Glutamatergic neuron (in vitro differentiated cells): ENCODE measurements around the gene DSC2. TPM values are rescaled to one million over a fixed set of nuclear protein-coding genes. Genes with fewer than 3 reads are reported as not detected.
"Not testable (repeated sequence)": the region's sequence is repeated elsewhere in the genome, so short reads cannot be mapped to it uniquely, and the experiment has no call there.

ENCODE experiments used
- DNase-seq: peaks from one replicate; pipeline ENCODE4 v3.0.0; 2022
- H3K27ac Mint-ChIP-seq: one replicate; pipeline ENCODE4 v1.8.0; 2020; ENCODE audit warnings: mild to moderate bottlenecking, mixed read lengths, inconsistent platforms; ENCODE audit not compliant: unreplicated experiment
- H3K27me3 Mint-ChIP-seq: one replicate; pipeline ENCODE4 v1.8.0; 2020; ENCODE audit warnings: mild to moderate bottlenecking, moderate library complexity, mixed read lengths, inconsistent platforms; ENCODE audit not compliant: unreplicated experiment
- H3K36me3 Mint-ChIP-seq: one replicate; pipeline ENCODE4 v1.8.0; 2020; ENCODE audit warnings: mild to moderate bottlenecking, mixed read lengths, inconsistent platforms; ENCODE audit not compliant: unreplicated experiment
- H3K4me1 Mint-ChIP-seq: one replicate; pipeline ENCODE4 v1.8.0; 2020; ENCODE audit warnings: mild to moderate bottlenecking, low read depth, mixed read lengths, inconsistent platforms; ENCODE audit not compliant: unreplicated experiment
- H3K4me3 Mint-ChIP-seq: one replicate; pipeline ENCODE4 v1.8.0; 2020; ENCODE audit warnings: mild to moderate bottlenecking, mixed read lengths, inconsistent platforms; ENCODE audit not compliant: unreplicated experiment
- H3K9me3 Mint-ChIP-seq: one replicate; pipeline ENCODE4 v1.8.0; 2020; ENCODE audit warnings: mild to moderate bottlenecking, moderate library complexity, mixed read lengths, inconsistent platforms; ENCODE audit not compliant: unreplicated experiment
- total RNA-seq: library from RNA; stranded (reverse); fragmentation: NEBNext Ultra II Directional; extraction: Animal tissue kit (Norgen Biotek cat#: 25700); gene quantifications from one replicate; pipeline ENCODE4 v1.2.1, GENCODE V29; 2021; ENCODE audit not compliant: unreplicated experiment
- TF ChIP-seq, protein P1 (sequence below): fragments of 200-600 bp; sonication (generic); IDR thresholded peaks from one replicate; pipeline ENCODE4 v1.5.0; 2021; ENCODE audit not compliant: partially characterized antibody, unreplicated experiment

DSC2 gene
- total RNA-seq, 1 donor from 2014 or later = 31.4 TPM

DNA sequence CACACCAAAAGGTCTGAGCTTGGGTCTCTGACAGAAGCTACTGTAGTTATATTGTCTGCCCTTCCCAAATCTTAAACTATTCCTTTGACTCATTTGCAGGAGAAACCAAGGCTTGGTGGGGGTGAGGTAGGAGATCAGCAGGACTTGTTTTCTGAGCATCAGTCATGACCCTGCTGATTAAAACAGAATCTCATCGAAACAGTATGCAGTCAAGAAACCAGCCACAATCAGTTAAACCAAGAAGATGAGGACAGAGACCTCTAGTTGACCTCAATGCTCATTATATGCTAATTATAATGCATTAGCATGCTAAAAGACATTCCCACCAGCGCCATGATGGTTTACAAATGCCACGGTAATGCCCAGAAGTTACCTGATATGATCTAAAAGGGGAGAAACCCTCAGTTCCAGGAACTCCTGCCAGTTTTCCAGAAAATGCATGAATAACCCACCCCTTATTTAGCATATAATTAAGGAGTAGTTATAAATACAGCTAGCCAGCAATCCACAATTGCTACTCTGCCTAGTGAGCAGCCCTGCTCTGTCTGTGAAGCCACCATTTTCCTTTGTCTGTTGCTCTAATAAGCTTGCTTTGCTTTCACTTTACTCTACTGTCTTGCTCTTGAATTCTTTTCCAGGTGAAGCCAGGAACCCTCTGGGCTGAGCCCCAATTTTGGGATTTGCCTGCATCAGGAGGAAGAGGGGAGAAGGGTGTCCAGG is 86.3 kb downstream of the DSC2 start:
- DNase-seq = no peak
- TF ChIP-seq, protein P1, sequence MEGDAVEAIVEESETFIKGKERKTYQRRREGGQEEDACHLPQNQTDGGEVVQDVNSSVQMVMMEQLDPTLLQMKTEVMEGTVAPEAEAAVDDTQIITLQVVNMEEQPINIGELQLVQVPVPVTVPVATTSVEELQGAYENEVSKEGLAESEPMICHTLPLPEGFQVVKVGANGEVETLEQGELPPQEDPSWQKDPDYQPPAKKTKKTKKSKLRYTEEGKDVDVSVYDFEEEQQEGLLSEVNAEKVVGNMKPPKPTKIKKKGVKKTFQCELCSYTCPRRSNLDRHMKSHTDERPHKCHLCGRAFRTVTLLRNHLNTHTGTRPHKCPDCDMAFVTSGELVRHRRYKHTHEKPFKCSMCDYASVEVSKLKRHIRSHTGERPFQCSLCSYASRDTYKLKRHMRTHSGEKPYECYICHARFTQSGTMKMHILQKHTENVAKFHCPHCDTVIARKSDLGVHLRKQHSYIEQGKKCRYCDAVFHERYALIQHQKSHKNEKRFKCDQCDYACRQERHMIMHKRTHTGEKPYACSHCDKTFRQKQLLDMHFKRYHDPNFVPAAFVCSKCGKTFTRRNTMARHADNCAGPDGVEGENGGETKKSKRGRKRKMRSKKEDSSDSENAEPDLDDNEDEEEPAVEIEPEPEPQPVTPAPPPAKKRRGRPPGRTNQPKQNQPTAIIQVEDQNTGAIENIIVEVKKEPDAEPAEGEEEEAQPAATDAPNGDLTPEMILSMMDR = no peak
- Mint-ChIP-seq H3K9me3 (peaks cover 2% of the 10 kb centered on the region), H3K27ac (no peak overlapping the region), H3K36me3 (no peaks in the 10 kb centered on the region), H3K27me3 (no peaks in the 10 kb centered on the region), H3K4me1 (no peaks in the 10 kb centered on the region), H3K4me3 (no peak overlapping the region)

DNA sequence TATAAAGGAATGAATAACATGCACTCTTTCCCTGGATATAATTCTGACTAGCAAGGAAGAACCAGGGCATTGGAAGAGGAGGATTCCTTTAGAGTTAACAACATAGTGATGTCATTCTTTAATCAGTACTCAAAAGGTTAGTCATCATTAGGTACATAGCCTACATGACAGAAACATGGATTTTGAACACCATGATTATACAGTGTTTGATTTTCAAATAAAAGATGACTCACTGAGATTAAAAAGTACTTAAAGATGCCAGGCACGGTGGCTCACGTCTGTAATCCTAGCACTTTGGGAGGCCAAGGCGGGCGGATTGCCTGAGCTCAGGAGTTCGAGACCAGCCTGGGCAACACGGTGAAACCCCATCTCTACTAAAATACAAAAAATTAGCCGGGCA is 90.8 kb downstream of the DSC2 start:
- not testable (repeated sequence) for H3K9me3 Mint-ChIP-seq, H3K27me3 Mint-ChIP-seq, H3K27ac Mint-ChIP-seq, H3K4me3 Mint-ChIP-seq, H3K4me1 Mint-ChIP-seq, H3K36me3 Mint-ChIP-seq, DNase-seq

DNA sequence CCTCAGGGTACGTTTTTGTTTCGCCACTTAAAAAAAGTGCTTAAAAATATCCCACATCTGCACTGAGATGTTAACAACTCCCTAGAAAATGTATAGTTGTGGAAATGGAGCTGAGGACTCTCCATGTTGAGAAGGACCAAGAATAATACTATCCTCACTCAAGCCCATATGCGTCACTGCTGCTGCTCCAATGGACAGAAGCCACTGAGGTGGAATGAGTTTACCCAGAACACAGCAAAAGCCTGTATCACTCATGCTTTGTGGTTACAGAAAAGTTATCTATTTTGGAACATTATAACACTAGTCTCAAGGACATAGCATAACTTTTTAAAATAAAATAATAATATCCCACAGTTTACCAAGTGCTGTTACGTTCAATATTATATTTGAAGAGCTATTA is 91.6 kb downstream of the DSC2 start:
- DNase-seq = no peak
- Mint-ChIP-seq H3K27me3 (no peaks in the 10 kb centered on the region), H3K27ac (no peak overlapping the region), H3K4me1 (no peaks in the 10 kb centered on the region), H3K36me3 (no peaks in the 10 kb centered on the region), H3K9me3 (no peaks in the 10 kb centered on the region), H3K4me3 (no peak overlapping the region)
- TF ChIP-seq, protein P1 = no peak

Other genes starting within 250 kb of the DSC2 start
- 0.47 TPM for gene DSC3, start 59.7 kb downstream of the DSC2 start, total RNA-seq
- not detected for gene DSC1, start 60.4 kb upstream of the DSC2 start, total RNA-seq
- gene DSG1, start 215.7 kb upstream of the DSC2 start, total RNA-seq = not detected